ENCODE data around the gene PDE4D. TPM values are rescaled to one million over a fixed set of nuclear protein-coding genes. Genes with fewer than 3 reads are reported as not detected.
A peak's percentile ranks its signal among the peaks of the same experiment; 100 is the strongest.
"Not testable (repeated sequence)": the region's sequence is repeated elsewhere in the genome, so short reads cannot be mapped to it uniquely, and the experiment has no call there.

The PDE4D gene
- total RNA-seq, 1 experiment from 2014 or later: 15.0 TPM

GRCh38 chr5:59424515-59424914 lies 469.0 kb downstream of the PDE4D start:
- DNase-seq (ENCODE audit: low spot score): no peak

- no peak for DNase-seq (ENCODE audit: low spot score)
These were observed 470.5 kb downstream of the PDE4D start for GRCh38 chr5:59423021-59423420.

GRCh38 chr5:59421986-59422941 lies 471.3 kb downstream of the PDE4D start:
- DNase-seq (ENCODE audit: low spot score): no peak

GRCh38 chr5:59420596-59420995 lies 472.9 kb downstream of the PDE4D start:
- no peak for DNase-seq (ENCODE audit: low spot score)

- no peak for DNase-seq (ENCODE audit: low spot score)
These were observed 474.7 kb downstream of the PDE4D start for GRCh38 chr5:59418808-59419207.

GRCh38 chr5:59416451-59416850 lies 477.1 kb downstream of the PDE4D start:
- DNase-seq (ENCODE audit: low spot score): peak; percentile 6

- DNase-seq (ENCODE audit: low spot score): no peak
These were observed 477.5 kb downstream of the PDE4D start for GRCh38 chr5:59416026-59416425.

GRCh38 chr5:59412428-59412827 lies 481.1 kb downstream of the PDE4D start:
- DNase-seq (ENCODE audit: low spot score): no peak

GRCh38 chr5:59408997-59409396 lies 484.5 kb downstream of the PDE4D start:
- DNase-seq (ENCODE audit: low spot score): not testable (repeated sequence)

- DNase-seq (ENCODE audit: low spot score): no peak
These were observed 485.6 kb downstream of the PDE4D start for GRCh38 chr5:59407967-59408366.

GRCh38 chr5:59401637-59402036 lies 491.9 kb downstream of the PDE4D start:
- DNase-seq (ENCODE audit: low spot score): no peak

- not testable (repeated sequence) for DNase-seq (ENCODE audit: low spot score)
These were observed 498.6 kb downstream of the PDE4D start for GRCh38 chr5:59394956-59395355.

GRCh38 chr5:59393585-59394420 lies 499.7 kb downstream of the PDE4D start:
- no peak for DNase-seq (ENCODE audit: low spot score)

GRCh38 chr5:59391576-59391975 lies 501.9 kb downstream of the PDE4D start:
- no peak for DNase-seq (ENCODE audit: low spot score)

- no peak for DNase-seq (ENCODE audit: low spot score)
These were observed 502.5 kb downstream of the PDE4D start for GRCh38 chr5:59390989-59391388.

GRCh38 chr5:59390074-59390659 lies 503.4 kb downstream of the PDE4D start:
- peak; percentile 59 for DNase-seq (ENCODE audit: low spot score)

- DNase-seq (ENCODE audit: low spot score): no peak
These were observed 506.4 kb downstream of the PDE4D start for GRCh38 chr5:59387127-59387526.

GRCh38 chr5:59385700-59386099 lies 507.8 kb downstream of the PDE4D start:
- no peak for DNase-seq (ENCODE audit: low spot score)

- peak; percentile 66 for DNase-seq (ENCODE audit: low spot score)
These were observed 513.1 kb downstream of the PDE4D start for GRCh38 chr5:59380350-59380951.

- not testable (repeated sequence) for DNase-seq (ENCODE audit: low spot score)
These were observed 519.5 kb downstream of the PDE4D start for GRCh38 chr5:59374036-59374435.

GRCh38 chr5:59371525-59372127 lies 521.9 kb downstream of the PDE4D start:
- DNase-seq (ENCODE audit: low spot score): no peak
